Measurements from ENCODE around the gene GSG1L. TPM values are rescaled to one million over a fixed set of nuclear protein-coding genes. Genes with fewer than 3 reads are reported as not detected.

Gene GSG1L
- total RNA-seq, 1 donor from 2014 or later: not detected

GRCh38 chr16:27778926-27779570, 284.5 kb downstream of the GSG1L start:
- no peak for DNase-seq (ENCODE audit: low spot score)

- DNase-seq (ENCODE audit: low spot score): no peak
Measured at GRCh38 chr16:27778171-27778925, 285.2 kb downstream of the GSG1L start.

- no peak for DNase-seq (ENCODE audit: low spot score)
Measured at GRCh38 chr16:27777527-27777926, 286.0 kb downstream of the GSG1L start.

- DNase-seq (ENCODE audit: low spot score): no peak
Measured at GRCh38 chr16:27776556-27777225, 286.8 kb downstream of the GSG1L start.

GRCh38 chr16:27775254-27775653, 288.3 kb downstream of the GSG1L start:
- DNase-seq (ENCODE audit: low spot score): no peak

- DNase-seq (ENCODE audit: low spot score): no peak
Measured at GRCh38 chr16:27774779-27775178, 288.7 kb downstream of the GSG1L start.

- DNase-seq (ENCODE audit: low spot score): no peak
Measured at GRCh38 chr16:27773344-27773743, 290.2 kb downstream of the GSG1L start.

GRCh38 chr16:27772093-27772825, 291.3 kb downstream of the GSG1L start:
- DNase-seq (ENCODE audit: low spot score): no peak

GRCh38 chr16:27771201-27771910, 292.2 kb downstream of the GSG1L start:
- no peak for DNase-seq (ENCODE audit: low spot score)

- DNase-seq (ENCODE audit: low spot score): no peak
Measured at GRCh38 chr16:27770271-27771196, 293.0 kb downstream of the GSG1L start.

- no peak for DNase-seq (ENCODE audit: low spot score)
Measured at GRCh38 chr16:27769561-27770255, 293.8 kb downstream of the GSG1L start.

- no peak for DNase-seq (ENCODE audit: low spot score)
Measured at GRCh38 chr16:27768651-27769272, 294.8 kb downstream of the GSG1L start.

- no peak for DNase-seq (ENCODE audit: low spot score)
Measured at GRCh38 chr16:27767971-27768591, 295.4 kb downstream of the GSG1L start.

GRCh38 chr16:27767081-27767480, 296.4 kb downstream of the GSG1L start:
- no peak for DNase-seq (ENCODE audit: low spot score)

- no peak for DNase-seq (ENCODE audit: low spot score)
Measured at GRCh38 chr16:27766236-27766925, 297.1 kb downstream of the GSG1L start.

- DNase-seq (ENCODE audit: low spot score): no peak
Measured at GRCh38 chr16:27764869-27765675, 298.4 kb downstream of the GSG1L start.

GRCh38 chr16:27764427-27764826, 299.1 kb downstream of the GSG1L start:
- no peak for DNase-seq (ENCODE audit: low spot score)

Measured in mesenteric fat pad (tissue), 1 donor.